ENCODE results near the gene CSNK1A1.

- TF ChIP-seq POLR2AphosphoS5 (IDR thresholded peaks at IDR 0.05; ENCODE audit: low read depth, low read length) = no peak
- no peak for TF ChIP-seq CTCF (IDR thresholded peaks at IDR 0.05)
- no peak for TF ChIP-seq TCF7L2 (IDR thresholded peaks at IDR 0.05; ENCODE audit: low read depth, low read length)
- no peak for TF ChIP-seq REST (IDR thresholded peaks at IDR 0.05; ENCODE audit: insufficient read depth in 1 of 2, low read depth in 2 of 2, low read length in 1 of 2)
Observed at GRCh38 chr5:149459891-149460290, 91.3 kb downstream of the CSNK1A1 start.

Data from Panc1 (cell line).